ENCODE results near the gene PICALM. TPM values are rescaled to one million over a fixed set of nuclear protein-coding genes. Genes with fewer than 3 reads are reported as not detected.

Gene PICALM
- total and polyA plus RNA-seq, 4 donors, result 19.3 to 317 (median 108) TPM

DNA sequence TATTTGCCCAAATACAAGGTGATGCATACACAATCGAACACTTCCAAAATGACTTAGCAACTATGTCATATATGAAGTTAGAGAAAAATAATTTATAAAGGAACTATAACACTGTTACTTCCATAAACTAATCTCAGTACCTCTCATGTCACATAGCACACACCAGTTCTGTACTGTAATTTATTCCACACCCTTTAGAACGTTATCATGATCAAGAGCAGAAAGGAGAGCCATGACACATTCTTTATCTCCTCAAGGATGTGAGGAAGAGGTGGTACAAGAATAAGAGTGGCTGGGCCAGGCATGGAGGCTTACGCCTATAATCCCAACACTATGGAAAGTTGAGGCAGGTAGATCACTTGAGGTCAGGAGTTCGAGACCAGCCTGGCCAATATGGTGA is 31.1 kb downstream of the PICALM start:
- H3K27ac ChIP-seq (ENCODE audit: low read depth in 1 of 2, low read length in 2 of 2), result no peak overlapping the region
- peaks cover 5 to 45% (median 26%) of the 10 kb centered on the region in 4 donors for H3K4me1 ChIP-seq (ENCODE audit: control insufficient read depth in 4 of 4, insufficient read depth in 4 of 4, low read length in 3 of 4)
- TF ChIP-seq TAF1 (conservative IDR thresholded peaks at IDR 0.05) (no peak), RAD21 (IDR thresholded peaks at IDR 0.05) (no peak)
- H3K36me3 ChIP-seq (ENCODE audit: control insufficient read depth in 4 of 4, insufficient read depth in 3 of 4, low read depth in 1 of 4, low read length in 3 of 4), result peaks cover 0 to 1% (median 0%) of the 10 kb centered on the region in 4 donors
- no peak overlapping the region for H3K4me3 ChIP-seq (ENCODE audit: low read depth in 1 of 3, low read length in 3 of 3)
- no peaks in the 10 kb centered on the region for H3K9me3 ChIP-seq (ENCODE audit: control insufficient read depth in 4 of 4, low read length in 3 of 4)
- H3K27me3 ChIP-seq (ENCODE audit: control insufficient read depth in 4 of 4, insufficient read depth in 4 of 4, low read length in 3 of 4), result no peaks in the 10 kb centered on the region
- 94% methylated on average over 4 of the region's 4 CpGs for WGBS
- no peak for DNase-seq (ENCODE audit: low spot score)
- no peak overlapping the region for H3K9ac ChIP-seq (ENCODE audit: low read depth in 1 of 2, low read length in 2 of 2)

GRCh38 chr11:86035920-86036319 is 33.0 kb downstream of the PICALM start:
- no peak for DNase-seq (ENCODE audit: low spot score)
- H3K9me3 ChIP-seq (ENCODE audit: control insufficient read depth in 4 of 4, low read length in 3 of 4), result no peaks in the 10 kb centered on the region
- H3K27me3 ChIP-seq (ENCODE audit: control insufficient read depth in 4 of 4, insufficient read depth in 4 of 4, low read length in 3 of 4), result no peaks in the 10 kb centered on the region
- no peak overlapping the region for H3K4me3 ChIP-seq (ENCODE audit: low read depth in 1 of 3, low read length in 3 of 3)
- no peak overlapping the region for H3K27ac ChIP-seq (ENCODE audit: low read depth in 1 of 2, low read length in 2 of 2)
- 93% methylated on average over 2 of the region's 2 CpGs for WGBS
- H3K4me1 ChIP-seq (ENCODE audit: control insufficient read depth in 4 of 4, insufficient read depth in 4 of 4, low read length in 3 of 4), result peaks cover 3 to 29% (median 13%) of the 10 kb centered on the region in 4 donors
- TF ChIP-seq HNF4A (conservative IDR thresholded peaks at IDR 0.05), result no peak
- TF ChIP-seq FOXA2 (IDR thresholded peaks at IDR 0.05), result no peak
- no peak for TF ChIP-seq ZBTB33 (IDR thresholded peaks at IDR 0.05)
- no peak for TF ChIP-seq GABPA (IDR thresholded peaks at IDR 0.05 in 1 of 2, conservative IDR thresholded peaks at IDR 0.05 in 1 of 2)
- TF ChIP-seq, protein P1, sequence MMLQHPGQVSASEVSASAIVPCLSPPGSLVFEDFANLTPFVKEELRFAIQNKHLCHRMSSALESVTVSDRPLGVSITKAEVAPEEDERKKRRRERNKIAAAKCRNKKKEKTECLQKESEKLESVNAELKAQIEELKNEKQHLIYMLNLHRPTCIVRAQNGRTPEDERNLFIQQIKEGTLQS (IDR thresholded peaks at IDR 0.05), result no peak
- TF ChIP-seq SP1 (IDR thresholded peaks at IDR 0.05), result no peak
- TF ChIP-seq NR2F2 (IDR thresholded peaks at IDR 0.05), result no peak
- TF ChIP-seq MAX (IDR thresholded peaks at IDR 0.05), result no peak
- no peak overlapping the region for H3K9ac ChIP-seq (ENCODE audit: low read depth in 1 of 2, low read length in 2 of 2)
- peaks cover 0 to 1% (median 0%) of the 10 kb centered on the region in 4 donors for H3K36me3 ChIP-seq (ENCODE audit: control insufficient read depth in 4 of 4, insufficient read depth in 3 of 4, low read depth in 1 of 4, low read length in 3 of 4)

DNA sequence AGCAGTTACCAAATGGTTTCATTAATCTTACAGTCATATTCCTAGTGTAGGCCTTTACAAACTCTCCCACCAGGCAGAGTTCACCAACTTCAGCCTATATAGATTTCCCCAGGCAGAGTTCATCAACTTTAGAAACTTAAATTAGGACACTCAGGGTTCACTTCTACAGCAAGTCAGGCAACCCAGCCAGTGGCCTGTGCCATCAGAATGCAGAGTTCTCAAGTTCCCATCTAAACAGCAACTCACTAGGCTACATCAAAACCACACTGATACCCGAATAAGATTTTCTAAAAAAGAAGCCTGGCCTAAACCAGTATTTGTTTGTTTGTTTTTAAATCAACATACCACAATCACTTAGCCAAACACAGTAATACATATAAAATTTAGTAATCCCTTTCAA is 33.7 kb downstream of the PICALM start:
- no peak for TF ChIP-seq NR2F2 (IDR thresholded peaks at IDR 0.05)
- TF ChIP-seq RXRA (IDR thresholded peaks at IDR 0.05), result peak in 1 of 2 donors; percentile 35
- H3K4me3 ChIP-seq (ENCODE audit: low read depth in 1 of 3, low read length in 3 of 3), result no peak overlapping the region
- 74% methylated on average over 1 of the region's 1 CpG for WGBS
- no peaks in the 10 kb centered on the region for H3K9me3 ChIP-seq (ENCODE audit: control insufficient read depth in 4 of 4, low read length in 3 of 4)
- no peak overlapping the region for H3K27ac ChIP-seq (ENCODE audit: low read depth in 1 of 2, low read length in 2 of 2)
- peaks cover 3 to 25% (median 10%) of the 10 kb centered on the region in 4 donors for H3K4me1 ChIP-seq (ENCODE audit: control insufficient read depth in 4 of 4, insufficient read depth in 4 of 4, low read length in 3 of 4)
- no peak overlapping the region for H3K9ac ChIP-seq (ENCODE audit: low read depth in 1 of 2, low read length in 2 of 2)
- H3K27me3 ChIP-seq (ENCODE audit: control insufficient read depth in 4 of 4, insufficient read depth in 4 of 4, low read length in 3 of 4), result no peaks in the 10 kb centered on the region
- no peak for DNase-seq (ENCODE audit: low spot score)
- peaks cover 1 to 5% (median 3%) of the 10 kb centered on the region in 4 donors for H3K36me3 ChIP-seq (ENCODE audit: control insufficient read depth in 4 of 4, insufficient read depth in 3 of 4, low read depth in 1 of 4, low read length in 3 of 4)

DNA sequence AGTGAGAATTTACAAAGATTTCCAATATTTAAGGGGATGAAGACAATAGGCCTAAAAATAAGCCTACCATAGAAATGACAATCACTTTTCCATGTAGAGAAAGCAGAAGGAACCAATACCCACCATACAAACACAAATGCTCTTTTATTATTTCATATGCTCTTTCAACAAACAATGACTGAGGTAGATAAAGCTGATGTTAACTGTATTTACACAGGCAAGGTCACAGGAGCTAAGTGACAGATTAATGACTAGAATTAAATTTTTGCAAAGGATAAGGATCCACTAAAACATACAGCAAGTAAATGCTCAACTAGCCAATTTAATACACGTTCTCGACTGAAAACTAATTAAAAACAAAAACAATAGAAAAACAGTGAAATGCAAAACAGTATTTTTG is 34.2 kb downstream of the PICALM start:
- Histone ChIP-seq H3K4me1 (ENCODE audit: control insufficient read depth in 4 of 4, insufficient read depth in 4 of 4, low read length in 3 of 4) (peaks cover 3 to 25% (median 10%) of the 10 kb centered on the region in 4 donors), H3K36me3 (ENCODE audit: control insufficient read depth in 4 of 4, insufficient read depth in 3 of 4, low read depth in 1 of 4, low read length in 3 of 4) (peaks cover 1 to 8% (median 3%) of the 10 kb centered on the region in 4 donors), H3K27ac (ENCODE audit: low read depth in 1 of 2, low read length in 2 of 2) (no peak overlapping the region), H3K9me3 (ENCODE audit: control insufficient read depth in 4 of 4, low read length in 3 of 4) (no peaks in the 10 kb centered on the region), H3K4me3 (ENCODE audit: low read depth in 1 of 3, low read length in 3 of 3) (no peak overlapping the region), H3K27me3 (ENCODE audit: control insufficient read depth in 4 of 4, insufficient read depth in 4 of 4, low read length in 3 of 4) (no peaks in the 10 kb centered on the region), H3K9ac (ENCODE audit: low read depth in 1 of 2, low read length in 2 of 2) (no peak overlapping the region)
- DNase-seq (ENCODE audit: low spot score), result no peak
- 71% methylated on average over 2 of the region's 2 CpGs for WGBS
- TF ChIP-seq HNF4A (conservative IDR thresholded peaks at IDR 0.05), result no peak
- TF ChIP-seq RAD21 (IDR thresholded peaks at IDR 0.05), result no peak
- no peak for TF ChIP-seq NR2F2 (IDR thresholded peaks at IDR 0.05)
- TF ChIP-seq YY1 (IDR thresholded peaks at IDR 0.05), result no peak
- TF ChIP-seq SP1 (IDR thresholded peaks at IDR 0.05), result no peak
- TF ChIP-seq, protein P2, sequence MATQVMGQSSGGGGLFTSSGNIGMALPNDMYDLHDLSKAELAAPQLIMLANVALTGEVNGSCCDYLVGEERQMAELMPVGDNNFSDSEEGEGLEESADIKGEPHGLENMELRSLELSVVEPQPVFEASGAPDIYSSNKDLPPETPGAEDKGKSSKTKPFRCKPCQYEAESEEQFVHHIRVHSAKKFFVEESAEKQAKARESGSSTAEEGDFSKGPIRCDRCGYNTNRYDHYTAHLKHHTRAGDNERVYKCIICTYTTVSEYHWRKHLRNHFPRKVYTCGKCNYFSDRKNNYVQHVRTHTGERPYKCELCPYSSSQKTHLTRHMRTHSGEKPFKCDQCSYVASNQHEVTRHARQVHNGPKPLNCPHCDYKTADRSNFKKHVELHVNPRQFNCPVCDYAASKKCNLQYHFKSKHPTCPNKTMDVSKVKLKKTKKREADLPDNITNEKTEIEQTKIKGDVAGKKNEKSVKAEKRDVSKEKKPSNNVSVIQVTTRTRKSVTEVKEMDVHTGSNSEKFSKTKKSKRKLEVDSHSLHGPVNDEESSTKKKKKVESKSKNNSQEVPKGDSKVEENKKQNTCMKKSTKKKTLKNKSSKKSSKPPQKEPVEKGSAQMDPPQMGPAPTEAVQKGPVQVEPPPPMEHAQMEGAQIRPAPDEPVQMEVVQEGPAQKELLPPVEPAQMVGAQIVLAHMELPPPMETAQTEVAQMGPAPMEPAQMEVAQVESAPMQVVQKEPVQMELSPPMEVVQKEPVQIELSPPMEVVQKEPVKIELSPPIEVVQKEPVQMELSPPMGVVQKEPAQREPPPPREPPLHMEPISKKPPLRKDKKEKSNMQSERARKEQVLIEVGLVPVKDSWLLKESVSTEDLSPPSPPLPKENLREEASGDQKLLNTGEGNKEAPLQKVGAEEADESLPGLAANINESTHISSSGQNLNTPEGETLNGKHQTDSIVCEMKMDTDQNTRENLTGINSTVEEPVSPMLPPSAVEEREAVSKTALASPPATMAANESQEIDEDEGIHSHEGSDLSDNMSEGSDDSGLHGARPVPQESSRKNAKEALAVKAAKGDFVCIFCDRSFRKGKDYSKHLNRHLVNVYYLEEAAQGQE (IDR thresholded peaks at IDR 0.05), result no peak
- no peak for TF ChIP-seq FOXA1 (IDR thresholded peaks at IDR 0.05)
- TF ChIP-seq CTCF (IDR thresholded peaks at IDR 0.05; ENCODE audit: low read depth, low read length, missing input control), result no peak
- TF ChIP-seq MAX (IDR thresholded peaks at IDR 0.05), result no peak
- TF ChIP-seq RXRA (IDR thresholded peaks at IDR 0.05), result no peak
- TF ChIP-seq GABPA (IDR thresholded peaks at IDR 0.05 in 1 of 2, conservative IDR thresholded peaks at IDR 0.05 in 1 of 2), result no peak

All from liver (tissue), 9 donors.